CD1c-positive myeloid dendritic cell (primary cell): ENCODE measurements around the gene SLITRK2.

Source experiments
- DNase-seq: peaks from one replicate; pipeline ENCODE4 v3.0.0-alpha.2; 2016; ENCODE audit errors: extremely low spot score

Gene SLITRK2, protein sequence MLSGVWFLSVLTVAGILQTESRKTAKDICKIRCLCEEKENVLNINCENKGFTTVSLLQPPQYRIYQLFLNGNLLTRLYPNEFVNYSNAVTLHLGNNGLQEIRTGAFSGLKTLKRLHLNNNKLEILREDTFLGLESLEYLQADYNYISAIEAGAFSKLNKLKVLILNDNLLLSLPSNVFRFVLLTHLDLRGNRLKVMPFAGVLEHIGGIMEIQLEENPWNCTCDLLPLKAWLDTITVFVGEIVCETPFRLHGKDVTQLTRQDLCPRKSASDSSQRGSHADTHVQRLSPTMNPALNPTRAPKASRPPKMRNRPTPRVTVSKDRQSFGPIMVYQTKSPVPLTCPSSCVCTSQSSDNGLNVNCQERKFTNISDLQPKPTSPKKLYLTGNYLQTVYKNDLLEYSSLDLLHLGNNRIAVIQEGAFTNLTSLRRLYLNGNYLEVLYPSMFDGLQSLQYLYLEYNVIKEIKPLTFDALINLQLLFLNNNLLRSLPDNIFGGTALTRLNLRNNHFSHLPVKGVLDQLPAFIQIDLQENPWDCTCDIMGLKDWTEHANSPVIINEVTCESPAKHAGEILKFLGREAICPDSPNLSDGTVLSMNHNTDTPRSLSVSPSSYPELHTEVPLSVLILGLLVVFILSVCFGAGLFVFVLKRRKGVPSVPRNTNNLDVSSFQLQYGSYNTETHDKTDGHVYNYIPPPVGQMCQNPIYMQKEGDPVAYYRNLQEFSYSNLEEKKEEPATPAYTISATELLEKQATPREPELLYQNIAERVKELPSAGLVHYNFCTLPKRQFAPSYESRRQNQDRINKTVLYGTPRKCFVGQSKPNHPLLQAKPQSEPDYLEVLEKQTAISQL

GRCh38 chrX:145817331-145818185, at the start of gene SLITRK2:
SLITRK2 (plus strand) TSS chrX:145817829; CDS start chrX:145822426, 4,597 bp downstream.
- DNase-seq, result no peak

DNA sequence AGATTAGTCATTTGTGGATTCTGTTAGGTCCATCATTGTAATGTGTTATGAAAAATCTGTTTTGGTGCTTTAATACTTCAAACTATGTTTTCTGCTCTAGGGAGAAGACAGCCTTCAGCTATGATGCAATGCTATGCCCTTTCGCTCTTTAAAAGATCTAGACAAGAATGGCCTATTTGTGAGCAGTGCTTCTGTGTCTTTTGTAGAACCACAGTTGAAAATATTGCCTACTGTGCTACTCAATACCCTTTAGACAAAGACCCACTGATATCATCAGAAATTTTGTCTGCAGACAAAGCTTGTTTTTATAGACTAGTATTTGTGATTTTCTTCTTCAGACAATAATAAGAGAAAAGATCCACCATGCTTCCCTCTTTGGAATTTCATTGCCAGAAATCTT, 44.6 kb upstream of the SLITRK2 start:
- no peak for DNase-seq

GRCh38 chrX:145792281-145792680, 25.3 kb upstream of the SLITRK2 start:
- no peak for DNase-seq

DNA sequence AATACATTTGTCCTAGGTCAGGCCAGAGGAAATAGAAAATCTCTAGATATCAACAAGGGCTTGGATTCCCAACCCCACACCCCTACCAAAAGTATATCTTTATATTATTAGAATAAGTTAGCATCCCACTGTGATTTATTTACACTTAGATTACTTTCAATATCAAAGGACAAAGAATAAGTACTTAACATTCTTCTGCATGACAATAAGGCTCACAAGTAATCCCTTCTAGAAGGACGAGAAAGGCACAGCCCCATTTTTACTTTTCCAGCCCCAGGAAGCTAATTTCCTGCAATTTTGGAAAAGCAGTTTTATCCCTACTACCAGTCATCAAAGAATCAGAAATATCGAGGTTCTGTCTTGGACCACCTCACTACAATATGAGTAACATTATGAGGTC, 14.1 kb upstream of the SLITRK2 start:
- no peak for DNase-seq

DNA sequence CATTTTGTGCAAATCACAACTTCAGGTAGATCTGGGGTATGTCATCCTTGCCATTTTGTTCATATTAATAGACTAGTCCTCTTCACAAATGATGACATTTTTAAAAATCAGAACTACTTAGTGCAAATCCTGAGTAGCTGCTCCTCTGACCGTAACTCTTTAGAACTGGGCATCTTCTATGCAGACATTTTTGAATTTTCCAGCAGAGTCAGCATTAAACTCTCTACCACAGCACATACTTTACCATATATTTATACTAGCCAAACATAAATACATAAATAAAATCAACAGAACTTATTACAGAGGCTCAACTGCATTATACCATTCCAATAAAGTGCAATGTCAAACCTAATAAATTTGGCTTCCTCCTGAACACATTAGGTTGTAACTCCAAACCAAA, 4.5 kb upstream of the SLITRK2 start:
- no peak for DNase-seq

- DNase-seq, result no peak
Measured at GRCh38 chrX:145816601-145817315, 871 bp upstream of the SLITRK2 start.

GRCh38 chrX:145818186-145819113, 821 bp downstream of the SLITRK2 start:
- DNase-seq, result no peak

DNA sequence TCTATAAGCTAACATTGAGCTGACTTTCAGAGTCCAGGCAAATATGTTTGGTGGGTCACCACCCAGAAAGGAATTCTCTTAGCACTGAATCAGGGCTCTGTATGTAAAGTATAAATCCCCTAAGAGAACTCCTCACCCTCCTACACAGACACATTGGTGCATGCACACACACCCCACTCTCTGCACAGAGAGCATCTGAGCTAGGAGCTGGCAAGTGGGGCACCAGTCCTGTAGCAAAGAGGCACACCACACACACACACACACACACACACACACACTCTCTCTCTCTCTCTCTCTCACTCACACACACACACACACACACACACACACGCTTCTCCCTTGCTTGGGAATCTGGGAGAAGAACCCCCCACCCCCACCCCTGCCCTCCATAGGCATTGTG, 3.2 kb downstream of the SLITRK2 start:
- no peak for DNase-seq

GRCh38 chrX:145821291-145821897, 3.8 kb downstream of the SLITRK2 start:
- no peak for DNase-seq

DNA sequence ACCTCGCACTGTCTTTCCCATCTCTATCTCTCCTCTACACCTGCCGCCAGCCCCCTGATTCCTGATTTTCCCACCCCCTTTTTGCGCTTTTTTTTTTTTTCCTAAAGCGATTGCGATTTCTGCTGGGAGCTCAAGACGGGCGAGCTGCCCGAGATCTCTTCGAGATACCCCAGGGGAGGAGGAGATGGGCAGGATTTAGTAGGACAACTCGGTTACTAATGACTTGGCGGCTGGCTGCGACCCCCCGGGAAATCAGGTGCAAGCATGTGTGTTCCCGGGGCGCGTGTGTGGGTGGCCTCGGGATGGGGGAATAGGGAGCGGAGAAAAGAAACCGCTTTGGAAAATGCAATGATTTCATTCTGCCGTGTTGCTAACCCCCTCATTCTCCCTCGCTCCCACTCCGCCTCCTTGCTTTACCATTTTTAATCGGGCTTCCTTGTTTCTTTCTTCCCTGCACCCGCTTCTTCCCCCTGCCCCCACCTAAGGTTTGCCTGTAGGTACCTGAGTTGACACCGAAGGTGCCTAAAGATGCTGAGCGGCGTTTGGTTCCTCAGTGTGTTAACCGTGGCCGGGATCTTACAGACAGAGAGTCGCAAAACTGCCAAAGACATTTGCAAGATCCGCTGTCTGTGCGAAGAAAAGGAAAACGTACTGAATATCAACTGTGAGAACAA, 4.4 kb downstream of the SLITRK2 start:
- no peak for DNase-seq

DNA sequence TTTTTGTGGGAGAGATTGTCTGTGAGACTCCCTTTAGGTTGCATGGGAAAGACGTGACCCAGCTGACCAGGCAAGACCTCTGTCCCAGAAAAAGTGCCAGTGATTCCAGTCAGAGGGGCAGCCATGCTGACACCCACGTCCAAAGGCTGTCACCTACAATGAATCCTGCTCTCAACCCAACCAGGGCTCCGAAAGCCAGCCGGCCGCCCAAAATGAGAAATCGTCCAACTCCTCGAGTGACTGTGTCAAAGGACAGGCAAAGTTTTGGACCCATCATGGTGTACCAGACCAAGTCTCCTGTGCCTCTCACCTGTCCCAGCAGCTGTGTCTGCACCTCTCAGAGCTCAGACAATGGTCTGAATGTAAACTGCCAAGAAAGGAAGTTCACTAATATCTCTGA, 5.5 kb downstream of the SLITRK2 start:
- no peak for DNase-seq

- DNase-seq, result no peak
Measured at GRCh38 chrX:145825896-145826295, 8.3 kb downstream of the SLITRK2 start.

DNA sequence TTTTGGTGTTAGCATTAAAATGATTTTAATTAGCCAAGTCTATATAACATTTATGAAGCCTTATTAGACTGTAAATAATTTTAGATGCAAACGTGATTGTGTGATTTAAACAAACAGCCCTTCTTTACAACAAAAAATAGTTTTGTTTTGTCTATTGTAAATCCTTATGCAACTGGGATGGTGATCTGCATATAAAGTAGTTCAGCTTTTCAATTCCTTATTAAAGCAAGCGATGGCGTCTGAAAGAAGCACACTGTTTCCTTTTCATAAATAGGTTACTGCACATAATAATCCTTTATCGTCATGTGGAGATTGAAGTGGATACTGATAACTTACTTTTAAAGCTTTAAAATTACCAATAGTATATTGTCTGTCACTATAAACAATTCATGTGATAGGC, 8.8 kb downstream of the SLITRK2 start:
- DNase-seq, result no peak

DNA sequence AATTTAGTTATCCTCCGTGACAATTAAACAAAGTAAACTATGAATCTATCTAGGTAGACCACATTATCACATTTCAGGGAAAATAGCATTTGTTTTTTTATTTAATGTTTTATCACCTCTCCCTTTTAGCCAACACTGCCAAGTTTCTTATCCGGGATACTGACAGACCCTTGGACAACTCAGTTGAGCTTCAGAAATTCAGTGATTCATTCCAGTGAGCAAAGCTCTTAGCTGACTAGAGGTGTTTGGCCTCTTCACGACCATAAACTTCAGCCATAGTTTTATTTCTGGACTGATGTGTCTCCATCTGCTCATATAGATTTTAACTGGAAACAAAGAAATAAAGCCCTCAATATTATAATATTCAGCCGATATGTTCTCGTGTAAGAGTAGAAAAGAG, 15.2 kb downstream of the SLITRK2 start:
- no peak for DNase-seq

GRCh38 chrX:145840531-145840930, 22.9 kb downstream of the SLITRK2 start:
- no peak for DNase-seq

DNA sequence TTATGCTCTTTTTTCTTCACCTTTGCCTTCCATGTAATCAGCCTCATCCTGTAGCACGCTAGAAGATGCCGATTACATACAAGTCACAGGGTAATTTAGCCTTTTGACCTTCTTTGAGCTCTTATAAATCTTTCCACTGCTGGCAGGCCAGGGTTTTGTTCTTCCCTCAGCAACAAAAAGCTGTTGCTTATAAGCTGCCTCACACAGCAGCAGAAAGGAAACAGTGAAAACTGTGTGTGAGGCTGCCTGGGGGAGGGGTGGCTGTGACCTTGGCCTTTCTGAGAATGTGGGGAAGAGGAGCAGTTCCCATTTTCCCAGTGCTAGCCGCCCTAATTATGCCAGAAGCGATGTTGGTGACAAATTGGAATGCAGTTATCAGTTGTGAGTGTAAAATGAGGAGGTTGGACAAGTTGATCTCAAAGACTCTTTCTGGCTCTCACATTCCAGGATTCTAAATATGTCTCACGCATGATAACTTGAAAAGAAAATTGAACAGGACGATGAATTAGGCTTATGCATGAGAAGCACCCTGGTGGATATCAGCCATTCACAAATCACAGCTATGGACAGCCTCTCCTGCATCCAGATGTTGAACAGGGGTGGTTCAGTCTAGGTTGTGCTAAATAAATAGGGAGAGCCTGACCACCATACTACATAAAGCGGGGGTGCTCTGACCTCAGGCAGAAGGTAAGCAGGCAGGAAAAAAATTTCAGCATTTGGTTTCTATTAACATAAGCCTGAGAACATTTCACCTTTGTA, 25.7 kb downstream of the SLITRK2 start:
- DNase-seq, result no peak

- no peak for DNase-seq
Measured at GRCh38 chrX:145844886-145845285, 27.3 kb downstream of the SLITRK2 start.

GRCh38 chrX:145848448-145848847, 30.8 kb downstream of the SLITRK2 start:
- DNase-seq, result no peak

GRCh38 chrX:145848857-145849256, 31.2 kb downstream of the SLITRK2 start:
- DNase-seq, result no peak
